Left ventricle myocardium inferior (tissue), 1 donor: ENCODE data around the gene TBC1D8B. TPM values are rescaled to one million over a fixed set of nuclear protein-coding genes. Genes with fewer than 3 reads are reported as not detected.

Experiments used
- DNase-seq: peaks from one replicate; pipeline ENCODE4 v3.0.0-alpha.2; 2020
- H3K27ac ChIP-seq: fragments of 200-600 bp; replicated peaks from 2 replicates; pipeline ENCODE4 v1.8.0; 2021
- H3K27me3 ChIP-seq: fragments of 200-600 bp; 2 replicates; pipeline ENCODE4 v1.8.0; 2021; ENCODE audit warnings: low read depth
- H3K36me3 ChIP-seq: fragments of 200-600 bp; 2 replicates; pipeline ENCODE4 v1.8.0; 2021
- H3K4me1 ChIP-seq: fragments of 200-600 bp; 2 replicates; pipeline ENCODE4 v1.8.0; 2021
- H3K4me3 ChIP-seq: fragments of 200-600 bp; 2 replicates; pipeline ENCODE4 v1.8.0; 2021; ENCODE audit warnings: mild to moderate bottlenecking, moderate library complexity
- H3K9me3 ChIP-seq: fragments of 200-600 bp; replicated peaks from 2 replicates; pipeline ENCODE4 v1.8.0; 2021
- intact Hi-C: fragments of 100-400 bp; cut with micrococcal nuclease; formaldehyde crosslinking; loops from one replicate; pipeline ENCODE4 v1.11.0; 2022
- total RNA-seq: library from RNA; stranded (reverse); fragmentation: NEBNext Ultra II Directional; extraction: Animal tissue kit (Norgen Biotek cat#: 25700); gene quantifications from one replicate; pipeline ENCODE4 v1.2.1, GENCODE V29; 2021
- TF ChIP-seq, protein P1 (sequence below): fragments of 200-600 bp; IDR thresholded peaks from 2 replicates; pipeline ENCODE4 v1.8.0; 2021; ENCODE audit warnings: antibody characterized with exemption, mild to moderate bottlenecking, borderline replicate concordance
- donor health status: DM: no; HTN: yes; CAD: no; lungs with severe emphysema.

The TBC1D8B gene
- total RNA-seq, 1 donor from 2014 or later = 2.0 TPM

- Histone ChIP-seq H3K27ac (no peak overlapping the region), H3K36me3 (no peaks in the 10 kb centered on the region), H3K4me3 (no peak overlapping the region), H3K4me1 (no peaks in the 10 kb centered on the region), H3K27me3 (no peaks in the 10 kb centered on the region), H3K9me3 (no peaks in the 10 kb centered on the region)
- no peak for DNase-seq
- intact Hi-C loops = no loop called here
- TF ChIP-seq, protein P1, sequence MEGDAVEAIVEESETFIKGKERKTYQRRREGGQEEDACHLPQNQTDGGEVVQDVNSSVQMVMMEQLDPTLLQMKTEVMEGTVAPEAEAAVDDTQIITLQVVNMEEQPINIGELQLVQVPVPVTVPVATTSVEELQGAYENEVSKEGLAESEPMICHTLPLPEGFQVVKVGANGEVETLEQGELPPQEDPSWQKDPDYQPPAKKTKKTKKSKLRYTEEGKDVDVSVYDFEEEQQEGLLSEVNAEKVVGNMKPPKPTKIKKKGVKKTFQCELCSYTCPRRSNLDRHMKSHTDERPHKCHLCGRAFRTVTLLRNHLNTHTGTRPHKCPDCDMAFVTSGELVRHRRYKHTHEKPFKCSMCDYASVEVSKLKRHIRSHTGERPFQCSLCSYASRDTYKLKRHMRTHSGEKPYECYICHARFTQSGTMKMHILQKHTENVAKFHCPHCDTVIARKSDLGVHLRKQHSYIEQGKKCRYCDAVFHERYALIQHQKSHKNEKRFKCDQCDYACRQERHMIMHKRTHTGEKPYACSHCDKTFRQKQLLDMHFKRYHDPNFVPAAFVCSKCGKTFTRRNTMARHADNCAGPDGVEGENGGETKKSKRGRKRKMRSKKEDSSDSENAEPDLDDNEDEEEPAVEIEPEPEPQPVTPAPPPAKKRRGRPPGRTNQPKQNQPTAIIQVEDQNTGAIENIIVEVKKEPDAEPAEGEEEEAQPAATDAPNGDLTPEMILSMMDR = no peak
Observed at GRCh38 chrX:106917830-106918500, 115.5 kb downstream of the TBC1D8B start.

- H3K9me3 ChIP-seq = no peaks in the 10 kb centered on the region
- intact Hi-C loops = no loop called here
- H3K4me3 ChIP-seq = no peak within 1 kb of the TSS
- no peak within 1 kb of the TSS for H3K27ac ChIP-seq
- no peak for DNase-seq
- TF ChIP-seq, protein P1 = no peak
- no peaks in the 10 kb centered on the region for H3K27me3 ChIP-seq
- no peaks in the 10 kb centered on the region for H3K4me1 ChIP-seq
- no peaks in the 10 kb centered on the region for H3K36me3 ChIP-seq
Observed at GRCh38 chrX:106919932-106920452, 117.5 kb downstream of the TBC1D8B start, which contains the start of gene CLDN2. Gene CLDN2 (plus strand): TSS chrX:106920402. CDS start chrX:106928229, 7,827 bp downstream.

- Histone ChIP-seq H3K9me3 (no peaks in the 10 kb centered on the region), H3K27me3 (no peaks in the 10 kb centered on the region), H3K36me3 (no peaks in the 10 kb centered on the region), H3K27ac (no peak overlapping the region), H3K4me3 (no peak overlapping the region), H3K4me1 (no peaks in the 10 kb centered on the region)
- intact Hi-C loops = no loop called here
- TF ChIP-seq, protein P1 = no peak
- DNase-seq = no peak
Observed at GRCh38 chrX:106921637-106922036, 119.2 kb downstream of the TBC1D8B start.

Other genes starting within 250 kb of the TBC1D8B start
- 2.3 TPM for gene RADX, start 190.7 kb upstream of the TBC1D8B start, total RNA-seq
- 0.36 TPM for gene RNF128, start 76.0 kb upstream of the TBC1D8B start, total RNA-seq
- gene RIPPLY1, start 100.7 kb downstream of the TBC1D8B start, total RNA-seq = not detected
- gene CLDN2, start 117.7 kb downstream of the TBC1D8B start, total RNA-seq = not detected
- gene MORC4, start 197.5 kb downstream of the TBC1D8B start, total RNA-seq = 2.6 TPM